M059J (cell line): ENCODE results near the gene H6PD. TPM values are rescaled to one million over a fixed set of nuclear protein-coding genes. Genes with fewer than 3 reads are reported as not detected.
A peak's percentile ranks its signal among the peaks of the same experiment; 100 is the strongest.

ENCODE experiments used
- DNase-seq: peaks from one replicate; pipeline ENCODE4 v3.0.0-alpha.2; 2012; ENCODE audit warnings: low read depth
- total RNA-seq: library from RNA; depleted of rRNA; stranded (reverse); fragments of >200 nt; shearing (Covaris generic); gene quantifications from 2 replicates; pipeline ENCODE4 v1.2.3, GENCODE V29; 2014

H6PD gene
- total RNA-seq, 1 experiment from 2014 or later = 15.9 TPM

DNA sequence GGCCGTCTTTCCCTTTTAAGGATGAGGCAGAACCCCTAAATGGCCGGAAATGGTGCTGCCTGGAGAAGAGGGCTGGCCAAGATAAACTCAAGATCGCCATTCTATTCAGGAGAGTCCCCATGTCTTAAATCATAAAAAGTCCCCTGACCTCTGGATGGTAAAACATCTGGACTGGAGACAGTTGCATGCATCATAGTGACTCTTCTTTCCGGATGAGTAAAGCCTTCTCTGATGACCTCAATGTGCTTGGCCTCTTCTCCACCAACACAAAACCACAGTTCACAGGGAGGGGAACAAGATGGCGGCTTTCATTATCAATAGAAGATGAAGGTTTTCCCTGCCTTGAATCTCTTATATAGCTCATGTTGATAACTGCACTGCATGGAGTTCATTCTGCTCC, 27.5 kb upstream of the H6PD start:
- DNase-seq = peak; percentile 55

GRCh38 chr1:9207715-9208114, 26.9 kb upstream of the H6PD start:
- DNase-seq = no peak

DNA sequence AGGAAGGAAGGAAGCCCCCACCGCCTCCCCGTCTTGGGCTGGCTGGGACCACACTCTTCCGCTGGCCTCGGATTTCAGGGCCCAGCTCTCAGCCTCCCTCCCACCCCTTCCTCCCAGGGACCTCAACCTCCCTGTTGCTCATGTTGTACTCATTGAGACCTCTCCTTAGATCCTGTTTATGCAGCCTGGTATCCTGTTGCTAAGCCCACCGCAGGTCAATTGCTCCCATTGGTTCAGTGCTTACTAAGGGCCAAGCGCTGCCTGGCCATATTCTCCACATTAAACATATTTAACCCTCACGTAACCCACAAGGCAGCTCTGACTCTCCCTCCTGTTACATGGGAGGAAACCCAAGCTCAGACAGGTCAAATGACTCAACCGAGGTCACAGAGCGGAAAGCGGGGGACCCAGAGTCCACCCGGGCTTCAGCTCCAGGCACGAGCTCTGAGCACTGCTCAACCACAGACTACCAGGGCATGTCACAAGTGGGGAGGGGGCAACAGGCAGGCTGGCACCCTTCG, 23.2 kb upstream of the H6PD start:
- DNase-seq = peak; percentile 81

DNA sequence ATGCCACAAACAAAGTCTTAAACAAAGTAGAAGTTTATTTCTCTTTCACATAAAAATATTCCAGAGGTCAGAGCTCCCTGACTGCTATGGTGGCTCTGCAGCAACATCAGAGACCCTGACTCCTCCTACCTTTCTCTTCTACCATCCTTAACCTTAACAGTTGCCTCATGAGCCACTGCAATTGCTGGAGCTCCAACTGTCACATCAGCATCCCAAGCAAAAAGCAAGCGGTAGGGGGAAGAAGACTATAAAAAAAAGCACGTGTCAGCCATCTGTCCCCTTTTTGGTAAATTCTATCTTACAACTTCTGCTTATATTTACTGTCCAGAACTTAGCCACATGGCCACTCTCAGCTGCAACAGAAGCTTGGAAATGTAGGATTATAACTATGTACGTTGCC, 21.8 kb upstream of the H6PD start:
- no peak for DNase-seq

DNA sequence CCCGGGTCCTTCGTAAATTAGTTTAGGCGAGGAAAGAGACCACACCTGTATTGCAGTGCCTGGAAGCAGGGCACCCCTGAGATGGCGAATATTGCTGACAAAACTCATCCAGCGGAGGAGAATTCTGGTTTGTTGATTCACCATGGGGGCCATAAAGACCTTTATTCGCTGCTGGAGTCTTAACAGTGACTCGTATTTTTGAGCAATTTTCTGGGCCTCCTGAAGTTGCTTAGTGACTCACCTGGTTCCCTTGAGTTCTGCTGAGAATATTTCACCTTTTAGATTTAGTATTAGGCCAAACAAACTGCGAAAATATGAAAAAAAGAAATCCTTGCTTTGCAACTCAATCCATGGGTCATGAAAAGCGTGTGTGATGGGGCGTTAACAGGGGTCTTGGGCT, 20.6 kb upstream of the H6PD start:
- DNase-seq = no peak

- no peak for DNase-seq
Measured at GRCh38 chr1:9218917-9219316, 15.7 kb upstream of the H6PD start.

DNA sequence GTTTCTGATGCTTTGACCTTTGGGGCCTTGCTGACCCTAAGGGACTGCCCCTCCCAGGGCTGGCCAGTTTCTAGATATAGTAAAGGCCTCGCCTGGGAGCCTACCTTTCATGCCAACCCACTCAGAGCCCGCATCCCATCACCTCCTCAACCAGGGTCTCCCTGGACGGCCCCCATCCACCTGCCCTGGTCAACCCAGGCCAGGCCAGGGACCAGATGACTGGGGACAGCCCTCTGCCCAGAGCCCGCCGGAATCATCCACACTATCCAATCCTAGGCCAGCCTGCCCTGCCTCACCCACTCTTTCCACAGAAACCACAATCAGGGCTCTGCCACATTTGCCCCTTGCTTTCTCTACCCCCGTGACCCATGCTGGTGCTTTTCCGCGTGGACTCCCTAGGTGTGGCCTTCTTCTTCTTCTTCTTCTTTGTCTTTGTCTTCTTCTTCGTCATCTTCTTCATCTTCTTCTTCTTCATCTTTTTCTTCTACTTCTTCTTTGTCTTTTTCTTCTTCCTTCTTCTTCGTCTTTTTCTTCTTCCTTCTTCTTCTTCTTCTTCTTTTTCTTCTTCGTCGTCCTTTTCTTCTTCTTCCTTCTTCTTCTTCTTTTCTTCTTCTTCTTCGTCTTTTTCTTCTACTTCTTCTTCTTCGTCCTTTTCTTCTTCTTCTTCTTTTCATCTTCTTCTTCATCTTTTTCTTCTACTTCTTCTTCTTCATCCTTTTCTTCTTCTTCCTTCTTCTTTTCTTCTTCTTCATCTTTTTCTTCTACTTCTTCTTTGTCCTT, 11.5 kb upstream of the H6PD start:
- no peak for DNase-seq

DNA sequence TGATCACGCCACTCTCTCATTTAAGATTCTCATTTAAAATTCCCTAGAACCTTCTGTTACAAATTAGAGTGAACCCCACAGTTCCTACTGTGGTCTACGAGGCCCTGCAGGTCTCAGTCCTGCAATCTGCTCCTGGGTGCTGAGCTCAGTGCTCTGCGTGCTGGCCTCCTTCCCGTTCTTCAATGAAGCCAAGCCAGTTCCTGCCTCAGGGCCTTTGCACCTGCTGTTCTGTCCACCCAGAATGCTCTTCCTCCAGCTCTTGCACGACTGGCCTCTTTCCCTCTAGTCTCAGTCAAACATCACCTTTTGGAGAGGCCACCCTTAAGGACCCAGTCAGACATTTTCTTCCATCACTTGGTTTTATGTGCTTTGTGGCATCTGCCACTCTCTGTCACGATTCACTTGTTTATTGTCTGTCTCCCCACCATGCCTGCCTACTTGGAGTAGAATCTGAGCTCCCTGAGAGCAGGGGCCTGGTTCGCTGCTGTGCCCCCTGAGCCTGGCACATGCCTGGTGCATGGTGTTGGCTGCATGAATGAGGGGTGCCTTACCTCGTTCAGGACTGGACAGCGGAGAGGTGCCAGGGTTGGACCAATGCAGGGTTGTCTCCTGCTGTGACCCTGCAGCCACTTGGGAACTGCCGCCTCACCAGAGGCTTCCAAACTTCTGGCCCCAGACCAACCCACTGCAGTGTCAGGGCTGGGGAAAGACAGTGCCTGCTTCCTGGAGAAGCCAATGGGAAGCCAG, 9.7 kb upstream of the H6PD start:
- peak; percentile 20 for DNase-seq

GRCh38 chr1:9225411-9225785, 9.2 kb upstream of the H6PD start:
- peak; percentile 55 for DNase-seq

GRCh38 chr1:9228609-9229008, 6.0 kb upstream of the H6PD start:
- DNase-seq = no peak

DNA sequence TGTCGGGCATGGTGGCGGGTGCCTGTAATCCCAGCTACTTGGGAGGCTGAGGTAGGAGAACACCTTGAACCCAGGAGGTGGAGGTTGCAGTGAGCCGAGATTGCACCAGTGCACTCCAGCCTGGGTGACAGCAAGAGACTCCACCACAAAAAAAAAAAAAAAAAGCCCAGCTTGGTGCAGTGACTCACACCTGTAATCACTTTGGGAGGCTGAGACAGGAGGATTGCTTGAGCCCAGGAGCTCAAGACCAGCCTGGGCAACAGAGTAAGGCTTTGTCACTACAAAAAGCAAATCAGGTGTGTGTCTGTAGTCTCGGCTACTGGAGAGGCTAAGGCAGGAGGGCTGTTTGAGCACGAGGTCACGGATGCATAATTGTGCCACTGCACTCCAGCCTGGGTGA, 5.0 kb upstream of the H6PD start:
- DNase-seq = peak; percentile 40

DNA sequence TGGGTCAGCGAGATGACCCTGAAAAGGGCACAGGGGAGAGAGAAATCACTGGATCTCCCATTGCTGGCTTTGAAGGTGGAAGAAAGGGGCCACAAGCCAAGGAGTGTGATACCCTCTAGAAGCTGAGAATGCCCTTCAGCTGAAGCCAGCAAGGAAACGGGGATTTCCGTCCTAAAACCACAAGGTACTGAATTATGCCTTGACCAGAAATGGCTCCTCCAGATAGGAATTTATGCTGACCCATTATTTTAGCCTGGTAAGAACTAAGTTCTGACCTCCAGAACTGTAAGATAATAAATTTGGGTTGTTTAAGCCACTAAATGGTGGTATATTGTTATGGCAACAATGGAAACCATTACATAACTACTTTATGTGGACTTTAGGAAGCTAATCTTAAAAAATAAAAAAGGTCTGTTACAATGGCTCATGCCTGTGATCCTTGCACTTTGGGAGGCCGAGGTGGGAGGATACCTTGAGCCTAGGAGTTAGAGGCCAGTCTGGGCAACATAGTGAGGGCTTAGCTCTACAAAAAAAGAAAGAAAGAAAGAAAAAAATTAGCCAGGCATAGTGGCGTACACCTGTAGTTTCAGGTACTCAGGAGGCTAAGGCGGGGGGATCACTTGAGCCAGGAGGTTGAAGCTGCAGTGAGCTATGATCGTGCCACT, 3.6 kb upstream of the H6PD start:
- peak; percentile 40 for DNase-seq

- peak; percentile 74 for DNase-seq
Measured at GRCh38 chr1:9231648-9232332, 2.8 kb upstream of the H6PD start.

DNA sequence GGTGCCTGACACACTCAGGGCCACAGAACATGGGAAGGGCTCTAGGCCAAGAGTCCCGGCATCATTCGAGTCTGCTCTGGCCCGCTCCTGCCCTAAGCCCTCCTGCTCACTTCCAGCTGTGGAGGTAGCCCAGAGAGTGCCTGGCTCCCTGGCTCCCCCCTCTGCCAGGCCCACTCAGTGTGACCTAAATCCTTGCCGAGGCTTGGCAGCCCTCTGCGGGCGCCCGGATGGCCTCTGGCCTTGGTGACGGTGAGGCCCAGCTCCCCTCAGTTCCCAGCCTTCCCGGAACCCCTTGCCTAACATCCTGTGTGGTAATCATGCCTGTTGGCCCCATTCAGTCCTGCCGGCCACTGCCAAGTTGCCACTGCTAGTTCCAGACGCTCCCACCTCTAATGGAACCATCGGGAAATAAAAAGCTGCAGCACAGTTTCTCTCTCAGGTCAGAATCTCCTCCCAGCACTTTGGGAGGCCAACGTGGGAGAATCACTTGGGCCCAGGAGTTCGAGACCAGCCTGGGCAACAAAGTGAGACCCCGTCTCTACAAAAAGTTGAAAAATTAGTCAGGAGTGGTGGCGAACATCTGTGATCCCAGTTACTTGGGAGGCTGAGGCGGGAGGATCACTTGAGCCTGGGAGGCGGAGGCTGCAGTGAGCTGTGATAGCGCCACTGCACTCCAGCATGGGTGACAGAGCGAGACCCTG, 1.2 kb upstream of the H6PD start:
- peak; percentile 68 for DNase-seq

- no peak for DNase-seq
Measured at GRCh38 chr1:9233942-9234222, 692 bp upstream of the H6PD start.

DNA sequence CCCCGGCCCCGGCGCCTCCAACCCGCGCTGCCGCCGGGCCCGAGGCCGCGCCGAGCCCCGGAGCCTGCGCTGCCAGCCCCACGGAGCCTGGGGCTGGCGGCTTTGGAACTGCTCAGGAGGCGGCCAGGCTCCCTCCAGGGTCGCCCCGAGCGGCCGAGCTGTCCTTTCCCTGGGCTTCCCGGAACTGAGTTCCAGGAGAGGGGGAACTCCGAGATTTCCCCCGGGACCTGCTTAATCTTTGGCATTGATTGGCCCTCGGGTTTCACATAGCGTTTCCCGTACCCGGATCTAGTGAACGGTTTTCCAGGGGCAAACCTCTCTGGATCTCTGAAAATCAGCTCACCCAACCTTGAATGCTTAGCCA, 504 bp downstream of the H6PD start:
- peak; percentile 64 for DNase-seq

GRCh38 chr1:9235560-9235959, 986 bp downstream of the H6PD start:
- no peak for DNase-seq

DNA sequence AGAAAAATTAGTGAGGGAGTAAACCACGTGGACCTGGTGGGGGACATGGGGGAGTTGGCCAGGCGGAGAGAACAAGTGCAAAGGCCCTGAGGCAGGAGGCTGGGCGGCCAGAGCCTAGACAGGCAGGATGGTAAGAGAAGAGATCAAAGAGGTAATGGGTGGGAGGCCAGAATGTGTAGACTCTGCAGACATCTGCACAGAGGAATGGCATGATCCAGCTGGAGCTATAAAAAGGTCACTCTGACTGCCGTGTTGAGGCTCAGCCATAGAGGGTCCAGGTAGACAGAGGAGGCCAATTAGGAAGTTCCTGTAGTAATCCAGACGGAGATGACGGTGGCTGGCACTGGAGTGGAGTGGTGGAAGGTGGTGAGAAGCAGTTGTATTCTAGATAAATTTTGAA, 3.6 kb downstream of the H6PD start:
- DNase-seq = no peak

DNA sequence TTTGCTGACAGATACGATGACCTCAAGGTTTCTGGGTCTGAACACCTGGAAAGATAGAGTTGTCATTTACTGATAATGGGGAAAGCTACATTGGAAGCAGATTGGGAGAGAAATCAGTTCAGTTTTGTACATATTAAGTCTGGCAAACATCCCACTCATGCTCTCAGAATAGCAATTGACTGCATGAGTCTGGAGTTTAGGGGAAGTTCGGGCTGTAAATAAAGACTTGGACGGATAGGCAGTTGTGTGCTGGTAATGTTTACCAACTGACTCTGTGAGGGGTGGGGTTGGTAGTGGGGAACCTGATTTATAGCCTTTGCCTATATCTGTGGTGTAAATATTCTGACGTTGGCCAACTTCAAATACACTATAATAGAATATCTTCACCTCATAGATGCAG, 4.0 kb downstream of the H6PD start:
- DNase-seq = no peak

DNA sequence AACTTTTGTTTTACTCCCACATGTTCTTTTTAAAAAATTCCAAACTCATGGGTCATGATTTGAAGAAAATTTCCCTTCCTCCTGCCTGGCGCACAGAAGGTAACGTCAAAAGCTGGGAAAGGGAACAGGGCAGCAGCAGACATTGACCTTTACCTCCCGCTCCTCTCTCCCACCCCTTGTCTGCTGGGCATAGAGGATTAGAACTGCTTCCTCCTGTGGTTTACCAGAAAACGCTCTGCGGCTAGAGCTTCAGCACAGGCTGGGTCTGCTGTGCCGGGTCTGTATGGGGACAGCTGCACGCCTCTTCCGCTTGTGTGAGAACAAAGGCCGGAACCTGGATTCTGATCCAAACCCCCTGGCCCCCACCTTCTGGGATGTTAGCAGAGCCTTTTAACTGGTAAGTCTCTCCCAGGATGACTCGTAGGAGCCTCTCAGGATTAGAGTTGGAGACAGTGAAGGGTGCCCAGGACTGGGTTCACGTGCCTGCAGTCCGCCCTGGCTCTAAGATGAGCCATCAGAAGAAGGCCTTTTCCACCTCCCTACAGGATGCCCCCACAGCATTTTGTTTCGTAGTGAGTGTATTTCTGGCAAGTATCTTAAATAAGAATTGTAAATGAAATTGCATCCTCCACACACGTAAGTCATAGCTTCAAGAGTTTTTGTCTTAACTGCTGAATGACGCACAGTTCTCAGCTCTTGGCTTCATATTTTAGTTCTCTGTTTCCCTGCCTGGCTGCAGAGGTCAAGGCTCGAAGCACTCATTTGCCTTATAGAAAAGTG, 5.2 kb downstream of the H6PD start:
- peak; percentile 86 for DNase-seq
